AG04450 (cell line): ENCODE data around the gene MAN1B1. TPM values are rescaled to one million over a fixed set of nuclear protein-coding genes. Genes with fewer than 3 reads are reported as not detected.

Source experiments
- CTCF ChIA-PET: fragments of 300-600, 350-600 bp; formaldehyde crosslinking; extraction: SDS; loops from one replicate; lab custom pipeline; 2022; ENCODE audit warnings: antibody characterized with exemption, inconsistent platforms; lab: Charles Lee
- POLR2A ChIA-PET: fragments of 350-600 bp; formaldehyde crosslinking; extraction: SDS; loops from one replicate; lab custom pipeline; 2021; ENCODE audit warnings: antibody characterized with exemption, inconsistent platforms; lab: Yijun Ruan, JAX
- DNase-seq: peaks from one replicate; pipeline ENCODE4 v3.0.0-alpha.2; 2011; ENCODE audit warnings: low read depth, low spot score
- H3K27ac ChIP-seq: one replicate; pipeline ENCODE4 v1.5.1; 2012; ENCODE audit warnings: low read depth, low read length, control low read depth
- H3K27me3 ChIP-seq: one replicate; pipeline ENCODE4 v1.6.0; 2012; ENCODE audit warnings: low read length; ENCODE audit not compliant: control insufficient read depth, insufficient read depth
- H3K4me3 ChIP-seq: 2 replicates; pipeline ENCODE4 v1.5.1; 2011; ENCODE audit warnings: mild to moderate bottlenecking, low read depth, low read length, control low read depth
- H3K9me3 ChIP-seq: 2 replicates; pipeline ENCODE4 v1.5.1; 2012; ENCODE audit warnings: low read length; ENCODE audit not compliant: control insufficient read depth, insufficient read depth
- polyA plus RNA-seq: library from polyadenylated mRNA; depleted of rRNA; stranded (reverse); fragments of >200 nt; gene quantifications from 2 replicates; pipeline ENCODE4 v1.2.3, GENCODE V29; 2011
- TF ChIP-seq, protein P1 (sequence below): IDR thresholded peaks from 2 replicates; pipeline ENCODE4 v1.5.1; 2011; ENCODE audit warnings: low read depth, low read length, control low read depth, inconsistent platforms

Gene MAN1B1
- polyA plus RNA-seq, 1 experiment, result 40.8 TPM

DNA sequence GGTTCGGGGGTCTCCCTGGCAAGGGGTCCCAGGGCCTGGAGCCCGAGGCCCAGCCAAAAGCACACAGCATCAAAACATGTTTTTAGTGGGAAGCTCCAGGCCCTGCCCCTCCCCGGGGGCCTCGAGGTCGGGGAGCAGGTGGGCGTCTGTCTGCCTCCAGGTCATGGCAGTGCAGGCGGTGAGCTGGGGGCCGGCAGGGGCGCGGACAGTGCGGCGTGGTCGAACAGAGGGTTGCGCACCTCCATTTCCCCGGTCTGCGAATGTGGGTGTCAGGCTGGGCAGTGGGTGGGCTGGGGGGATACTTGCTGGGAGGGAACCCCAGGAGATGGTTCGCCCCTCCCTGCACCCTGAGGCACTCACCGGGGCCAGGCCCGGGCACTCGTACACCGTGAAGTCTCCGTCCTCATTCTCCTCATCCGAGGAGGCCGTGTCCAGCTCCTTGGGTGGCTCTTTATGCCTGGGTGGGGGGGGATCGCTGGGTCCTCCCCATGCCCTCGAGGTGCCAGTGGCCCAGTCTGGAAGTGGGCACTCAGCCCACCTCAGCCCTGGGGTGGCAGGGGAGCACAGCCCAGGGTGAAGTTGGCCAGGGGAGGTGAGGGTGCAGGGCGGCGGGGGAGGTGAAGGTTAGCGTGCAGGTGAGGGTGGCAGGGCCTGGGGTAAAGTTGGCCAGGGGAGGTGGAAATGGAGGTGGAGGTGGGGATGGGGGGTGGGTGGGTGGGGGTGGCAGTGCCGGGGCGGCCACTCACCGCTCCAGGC, 47.0 kb upstream of the MAN1B1 start:
- DNase-seq, result no peak
- Histone ChIP-seq H3K27ac (no peak overlapping the region), H3K4me3 (no peak overlapping the region), H3K9me3 (no peaks in the 10 kb centered on the region; the same call in 1 of the 2 replicates), H3K27me3 (no peaks in the 10 kb centered on the region)
- TF ChIP-seq, protein P1, sequence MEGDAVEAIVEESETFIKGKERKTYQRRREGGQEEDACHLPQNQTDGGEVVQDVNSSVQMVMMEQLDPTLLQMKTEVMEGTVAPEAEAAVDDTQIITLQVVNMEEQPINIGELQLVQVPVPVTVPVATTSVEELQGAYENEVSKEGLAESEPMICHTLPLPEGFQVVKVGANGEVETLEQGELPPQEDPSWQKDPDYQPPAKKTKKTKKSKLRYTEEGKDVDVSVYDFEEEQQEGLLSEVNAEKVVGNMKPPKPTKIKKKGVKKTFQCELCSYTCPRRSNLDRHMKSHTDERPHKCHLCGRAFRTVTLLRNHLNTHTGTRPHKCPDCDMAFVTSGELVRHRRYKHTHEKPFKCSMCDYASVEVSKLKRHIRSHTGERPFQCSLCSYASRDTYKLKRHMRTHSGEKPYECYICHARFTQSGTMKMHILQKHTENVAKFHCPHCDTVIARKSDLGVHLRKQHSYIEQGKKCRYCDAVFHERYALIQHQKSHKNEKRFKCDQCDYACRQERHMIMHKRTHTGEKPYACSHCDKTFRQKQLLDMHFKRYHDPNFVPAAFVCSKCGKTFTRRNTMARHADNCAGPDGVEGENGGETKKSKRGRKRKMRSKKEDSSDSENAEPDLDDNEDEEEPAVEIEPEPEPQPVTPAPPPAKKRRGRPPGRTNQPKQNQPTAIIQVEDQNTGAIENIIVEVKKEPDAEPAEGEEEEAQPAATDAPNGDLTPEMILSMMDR, result no peak
- ChIA-PET POLR2A (no interaction called here), CTCF (interaction anchor here (1.0 to 1.3 kb wide), 2 partner anchors 10 to 24 kb away, joined by 3 to 8 read pairs; no protein-coding TSS in a partner anchor)

DNA sequence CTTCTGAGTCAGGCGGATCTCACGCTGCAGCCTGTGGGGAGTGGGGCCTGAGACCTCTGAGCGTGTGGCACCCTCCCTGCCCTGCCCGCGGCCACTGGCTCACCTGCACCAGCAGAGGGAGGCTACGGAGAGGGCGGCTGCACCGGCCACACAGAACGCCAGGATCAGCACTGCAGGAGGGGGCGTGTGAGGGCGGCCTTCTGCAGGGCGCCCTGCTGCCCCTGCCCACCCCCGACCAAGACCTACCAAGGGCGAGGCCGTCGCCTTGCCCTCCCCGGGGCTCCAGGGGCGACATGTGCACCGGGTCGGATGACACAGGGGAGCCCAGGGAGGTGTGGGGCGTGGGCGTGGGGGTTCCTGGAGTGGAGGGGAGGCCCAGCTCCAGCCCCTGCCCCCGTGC, 46.2 kb upstream of the MAN1B1 start:
- no peak overlapping the region for H3K4me3 ChIP-seq
- ChIA-PET CTCF (no interaction called here), POLR2A (no interaction called here)
- H3K27me3 ChIP-seq, result no peaks in the 10 kb centered on the region
- no peak for DNase-seq
- H3K27ac ChIP-seq, result no peak overlapping the region
- TF ChIP-seq, protein P1, result no peak
- H3K9me3 ChIP-seq, result no peaks in the 10 kb centered on the region; the same call in 1 of the 2 replicates

DNA sequence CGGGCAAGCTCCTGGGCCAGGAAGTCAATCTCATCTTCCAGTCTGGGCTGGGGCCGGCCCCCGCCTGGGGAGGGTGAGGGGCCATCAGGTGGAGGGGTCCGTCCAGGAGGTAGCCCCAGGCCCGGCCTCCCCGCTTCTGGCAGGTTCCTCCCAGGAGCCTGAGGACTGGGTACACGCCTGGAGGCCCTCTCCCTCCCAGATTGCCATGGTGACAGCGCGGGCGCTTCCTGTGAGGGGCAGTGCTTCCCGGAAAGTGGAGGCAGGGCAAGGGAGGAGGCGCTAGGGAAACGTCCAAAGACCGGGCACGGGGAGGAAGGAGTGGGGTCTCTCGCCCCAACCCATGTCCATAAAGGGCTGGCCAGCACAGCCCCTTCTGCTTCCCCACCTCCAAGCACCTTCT, 45.7 kb upstream of the MAN1B1 start:
- no peaks in the 10 kb centered on the region; the same call in 1 of the 2 replicates for H3K9me3 ChIP-seq
- no peak overlapping the region for H3K4me3 ChIP-seq
- DNase-seq, result no peak
- TF ChIP-seq, protein P1, result no peak
- ChIA-PET CTCF (no interaction called here), POLR2A (no interaction called here)
- H3K27ac ChIP-seq, result no peak overlapping the region
- no peaks in the 10 kb centered on the region for H3K27me3 ChIP-seq

DNA sequence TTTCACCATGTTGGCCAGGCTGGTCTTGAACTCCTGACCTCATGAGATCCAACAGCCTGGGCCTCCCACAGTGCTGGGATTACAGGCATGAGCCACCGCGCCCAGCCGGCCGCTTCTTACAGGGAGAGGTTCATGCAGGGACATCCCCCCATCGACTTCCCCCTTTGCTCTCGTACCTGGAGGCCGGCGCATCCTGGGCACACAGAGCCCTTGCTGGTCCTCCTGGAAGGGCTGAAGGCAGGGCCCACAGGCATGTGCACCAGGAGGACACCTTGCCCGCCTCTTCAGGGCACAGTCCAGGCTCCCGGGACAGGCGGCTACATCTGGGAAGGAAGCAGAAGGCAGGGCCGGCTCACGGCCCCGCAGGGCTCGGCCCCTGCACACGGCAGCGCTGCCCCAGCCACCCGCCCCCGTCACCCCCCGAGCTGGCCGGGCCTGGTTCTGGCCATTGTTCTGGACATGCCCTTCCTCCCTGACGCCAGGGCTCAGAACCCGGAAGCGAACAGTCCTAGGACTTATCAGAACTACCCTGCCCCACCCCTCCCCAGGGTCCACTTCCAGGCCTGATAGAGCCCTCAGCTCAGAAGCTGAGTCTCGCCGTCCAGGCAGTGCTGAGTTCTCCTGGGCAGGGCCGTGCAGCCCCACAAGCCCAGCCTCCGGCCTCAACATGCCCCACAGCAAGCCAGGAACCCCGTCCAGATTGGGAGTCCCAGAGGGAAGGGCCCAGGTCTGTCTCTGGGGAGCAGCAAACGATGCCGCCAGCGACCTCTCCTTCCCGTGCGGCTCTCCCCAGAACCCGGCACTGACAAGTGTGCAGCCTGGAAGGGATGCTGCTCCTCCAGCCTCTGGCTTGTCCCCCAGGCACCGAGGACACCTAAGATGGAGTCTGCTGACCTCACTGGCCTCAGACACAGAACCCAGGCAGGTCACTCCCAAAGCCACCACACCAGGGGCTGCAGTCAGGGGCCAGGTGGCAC, 43.7 kb upstream of the MAN1B1 start:
- TF ChIP-seq, protein P1, result no peak
- ChIA-PET POLR2A (interaction anchor here (0.6 kb wide), 1 partner anchor 134 kb away, joined by 3 read pairs; no protein-coding TSS in a partner anchor), CTCF (interaction anchor here (1.9 to 2.3 kb wide), 2 partner anchors 8 to 13 kb away, joined by 9 to 13 read pairs; no protein-coding TSS in a partner anchor)
- no peak for DNase-seq
- Histone ChIP-seq H3K9me3 (no peaks in the 10 kb centered on the region; the same call in 1 of the 2 replicates), H3K27ac (no peak overlapping the region), H3K4me3 (no peak overlapping the region), H3K27me3 (peaks cover 7% of the 10 kb centered on the region)
